Measurements from ENCODE around the gene CBX7.

CBX7 gene

GRCh38 chr22:39152511-39153219, at the start of gene CBX7:
Gene CBX7, minus strand, starts transcription at chr22:39152680. Its CDS starts 236 bp downstream, at chr22:39152444.
- DNase-seq: peak; percentile 69

DNA sequence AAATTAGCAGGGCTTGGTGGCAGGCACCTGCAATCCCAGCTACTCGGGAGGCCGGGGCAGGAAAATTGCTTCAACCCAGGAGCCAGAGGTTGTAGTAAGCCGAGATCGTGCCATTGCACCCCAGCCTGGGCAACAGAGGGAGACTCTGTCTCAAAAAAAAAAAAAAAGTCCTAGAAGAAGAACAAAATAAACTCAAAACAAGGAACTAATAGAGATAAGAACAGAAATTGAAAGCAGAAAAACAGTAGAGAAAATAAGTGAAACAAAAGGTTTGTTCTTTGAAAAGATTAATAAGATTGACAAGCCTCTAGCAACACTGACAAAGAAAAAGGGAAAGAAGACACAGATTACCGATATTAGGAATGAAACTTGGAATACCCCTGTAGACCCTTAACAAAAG, 45.1 kb upstream of the CBX7 start:
- no peak for DNase-seq

- DNase-seq: no peak
These were observed 41.6 kb upstream of the CBX7 start for GRCh38 chr22:39194098-39194497.

DNA sequence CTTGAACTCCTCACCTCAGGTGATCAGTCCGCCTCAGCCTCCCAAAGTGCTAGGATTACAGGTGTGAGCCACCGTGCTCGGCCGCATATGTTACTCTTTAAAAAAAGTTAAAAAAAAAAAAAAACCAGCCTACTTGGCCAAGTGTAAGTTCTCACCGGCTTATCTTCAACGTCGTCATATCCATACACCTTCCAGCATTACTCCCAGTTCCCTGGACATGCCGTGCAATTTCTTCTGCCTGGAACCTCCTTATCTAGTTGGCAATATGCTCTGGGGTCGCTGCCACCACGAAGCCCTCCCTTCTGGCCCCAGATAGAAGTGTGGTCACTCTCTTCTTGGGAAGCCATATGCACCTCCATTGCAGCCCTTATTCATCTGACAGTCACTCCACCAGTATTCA, 36.3 kb upstream of the CBX7 start:
- no peak for DNase-seq

GRCh38 chr22:39185601-39186012, 33.1 kb upstream of the CBX7 start:
- DNase-seq: no peak

DNA sequence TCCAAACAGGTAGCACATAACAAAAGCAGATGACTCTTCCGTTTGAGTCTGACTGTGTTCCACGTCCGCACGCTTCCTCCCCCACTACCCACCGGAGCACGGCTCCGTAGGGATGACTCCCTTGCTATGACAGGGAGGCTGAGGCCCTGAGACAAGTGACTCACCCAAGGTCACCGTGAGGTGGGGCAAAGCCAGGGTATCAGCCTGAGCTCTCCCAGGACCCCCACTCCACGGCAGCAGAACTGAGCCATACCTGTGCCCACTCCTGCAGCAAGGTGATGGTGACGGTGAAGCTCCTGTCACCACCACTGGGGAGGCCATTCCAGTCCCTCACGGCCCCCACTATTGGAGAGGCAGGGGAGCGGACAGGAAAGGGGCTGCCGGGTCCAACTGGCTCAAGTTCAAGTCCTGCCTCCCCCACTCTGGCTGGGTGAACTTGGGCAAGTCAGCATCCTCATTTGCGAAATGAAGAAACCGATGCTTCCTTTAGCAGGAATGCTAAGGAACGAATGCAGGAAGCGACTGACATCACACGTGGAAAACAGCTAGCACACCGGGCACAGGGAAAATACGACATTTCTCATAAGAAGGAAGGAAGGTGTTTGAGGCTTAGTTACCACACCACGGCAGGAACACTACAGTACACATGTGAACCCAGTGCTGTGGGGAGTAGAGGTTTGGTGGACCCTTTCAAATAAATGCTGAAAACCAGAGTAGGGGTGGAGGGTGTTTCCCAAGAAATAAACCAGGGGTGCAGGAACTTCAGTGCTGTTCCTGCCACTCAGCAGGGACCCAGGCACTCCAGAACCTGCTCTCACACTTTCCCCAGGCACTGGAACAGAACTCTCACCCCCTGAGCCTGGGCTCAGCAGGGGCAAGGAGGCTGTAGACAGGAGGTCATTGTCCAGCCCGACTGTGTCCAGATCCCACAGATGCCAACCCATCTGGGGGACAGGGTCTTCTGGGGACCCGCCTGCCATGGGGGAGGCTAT, 32.4 kb upstream of the CBX7 start:
- DNase-seq: no peak

DNA sequence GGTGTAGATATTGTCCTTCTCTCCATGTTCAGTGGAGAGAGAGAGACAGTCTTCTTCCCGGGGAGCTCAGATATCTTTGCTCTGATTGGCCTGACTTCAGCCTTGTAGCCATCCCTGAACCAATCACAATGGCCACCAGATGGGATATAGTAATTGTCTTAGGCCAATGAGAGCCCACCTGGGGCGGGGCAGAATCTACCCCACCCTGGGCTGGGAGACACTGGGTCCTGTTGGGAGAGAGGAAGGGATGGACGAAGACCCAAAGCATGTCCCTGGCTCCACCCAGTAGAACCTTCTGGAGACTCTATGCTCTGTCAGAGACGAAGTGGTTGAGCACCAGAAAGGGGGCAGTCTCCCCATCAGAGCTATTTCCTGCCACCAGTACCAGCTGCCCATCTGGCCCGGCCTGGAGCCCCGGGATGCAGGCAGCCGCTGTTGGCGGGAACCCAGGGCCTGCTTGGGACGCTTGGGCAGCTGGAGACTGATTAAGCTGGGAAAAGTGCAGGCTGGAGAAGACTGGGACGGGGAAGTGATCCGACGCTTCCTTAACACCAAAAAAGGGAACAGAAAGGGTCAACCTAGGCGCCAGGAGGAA, 31.6 kb upstream of the CBX7 start:
- DNase-seq: no peak

DNA sequence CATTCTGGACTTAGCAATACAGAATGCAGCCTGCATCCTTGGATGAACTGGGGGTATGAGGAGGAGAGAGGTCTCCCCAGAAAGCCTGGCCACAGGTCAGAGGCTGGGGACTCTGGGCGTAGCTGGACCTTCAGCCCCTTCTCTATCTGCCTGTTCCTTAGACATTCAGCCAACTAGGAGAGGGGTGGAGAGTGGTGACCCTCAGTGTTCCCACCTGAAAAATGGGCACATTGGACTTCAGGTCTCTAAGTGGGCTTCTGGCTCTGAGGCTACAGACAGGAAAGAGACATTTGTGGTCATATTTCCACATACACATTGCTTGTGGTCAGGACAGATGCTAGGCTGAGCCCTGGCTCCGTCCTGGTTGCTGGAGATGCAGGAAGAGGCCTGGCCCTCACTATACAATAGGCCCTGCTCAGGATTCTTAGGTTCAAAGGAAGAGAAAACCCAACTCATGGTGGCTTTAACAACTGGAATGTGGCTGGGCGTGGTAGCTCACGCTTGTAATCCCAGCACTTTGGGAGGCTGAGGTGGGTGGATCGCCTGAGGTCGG, 30.1 kb upstream of the CBX7 start:
- DNase-seq: no peak

- DNase-seq: no peak
These were observed 29.3 kb upstream of the CBX7 start for GRCh38 chr22:39181778-39182177.

GRCh38 chr22:39181356-39181755, 28.9 kb upstream of the CBX7 start:
- no peak for DNase-seq

- no peak for DNase-seq
These were observed 27.4 kb upstream of the CBX7 start for GRCh38 chr22:39179841-39180335.

DNA sequence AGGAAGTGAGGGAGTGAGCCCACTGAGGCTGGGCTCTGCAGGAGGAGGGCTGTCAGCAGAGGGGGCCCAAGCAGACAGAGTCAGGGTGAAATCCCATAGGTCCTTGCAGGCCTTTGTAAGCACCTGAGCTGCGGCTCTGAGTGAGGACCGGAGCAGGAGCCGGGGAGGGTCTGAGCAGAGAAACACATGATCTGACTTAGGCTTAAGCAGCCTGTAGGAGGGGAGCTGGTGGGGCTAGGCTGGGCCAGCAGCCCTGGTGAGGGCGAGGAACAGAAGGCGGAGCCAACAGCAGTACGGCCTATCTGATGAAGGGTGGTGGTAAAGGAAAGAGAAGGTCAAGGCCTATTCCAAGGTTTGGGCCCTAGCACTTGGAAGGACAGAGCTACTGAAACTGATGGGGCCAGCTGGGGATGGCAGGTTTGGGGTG, 26.9 kb upstream of the CBX7 start:
- DNase-seq: no peak

DNA sequence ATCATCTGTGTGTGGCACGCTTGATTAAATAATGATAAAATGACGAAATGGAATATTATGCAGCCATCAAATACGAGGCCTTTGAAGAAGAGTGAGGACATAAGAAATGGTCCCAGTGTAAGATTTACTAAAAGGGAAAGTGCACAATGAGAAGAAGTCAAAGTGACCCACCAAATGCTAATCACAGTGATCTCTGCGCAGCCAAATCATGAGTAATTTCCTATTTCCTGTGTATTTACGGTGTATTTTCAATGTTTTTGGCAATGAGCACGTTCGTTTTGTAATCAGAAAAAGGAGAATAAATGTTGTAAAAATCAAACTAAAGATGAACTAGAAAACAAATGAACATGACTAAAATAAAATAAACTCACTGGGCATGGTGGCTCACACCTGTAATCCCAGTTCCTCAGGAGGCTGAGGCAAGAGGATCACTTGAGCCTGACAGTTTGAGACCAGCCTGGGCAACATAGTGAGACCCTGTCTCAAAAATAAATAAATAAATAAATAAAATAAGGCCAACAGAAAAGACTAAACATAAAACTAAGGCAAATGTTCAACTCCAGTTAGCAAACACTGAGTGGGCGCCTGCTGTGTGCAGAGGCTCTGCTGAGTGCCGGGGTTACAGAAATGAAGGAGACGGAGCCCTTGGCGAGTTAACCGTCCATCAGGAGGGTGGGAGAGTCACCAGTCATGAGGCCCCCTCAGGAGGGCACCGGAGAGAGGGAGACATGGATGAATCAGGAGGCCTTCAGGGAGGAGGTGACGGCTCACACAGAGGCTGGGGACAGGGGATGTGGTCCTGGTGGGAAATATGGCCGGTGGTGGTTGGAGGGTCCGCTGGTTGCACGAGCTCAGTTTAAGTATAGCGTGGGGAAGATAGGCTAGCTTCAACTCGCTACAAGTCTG, 26.0 kb upstream of the CBX7 start:
- DNase-seq: no peak

GRCh38 chr22:39177791-39178190, 25.3 kb upstream of the CBX7 start:
- DNase-seq: no peak

- DNase-seq: no peak
These were observed 24.9 kb upstream of the CBX7 start for GRCh38 chr22:39177456-39177775.

GRCh38 chr22:39176714-39177455, 24.4 kb upstream of the CBX7 start:
- no peak for DNase-seq

DNA sequence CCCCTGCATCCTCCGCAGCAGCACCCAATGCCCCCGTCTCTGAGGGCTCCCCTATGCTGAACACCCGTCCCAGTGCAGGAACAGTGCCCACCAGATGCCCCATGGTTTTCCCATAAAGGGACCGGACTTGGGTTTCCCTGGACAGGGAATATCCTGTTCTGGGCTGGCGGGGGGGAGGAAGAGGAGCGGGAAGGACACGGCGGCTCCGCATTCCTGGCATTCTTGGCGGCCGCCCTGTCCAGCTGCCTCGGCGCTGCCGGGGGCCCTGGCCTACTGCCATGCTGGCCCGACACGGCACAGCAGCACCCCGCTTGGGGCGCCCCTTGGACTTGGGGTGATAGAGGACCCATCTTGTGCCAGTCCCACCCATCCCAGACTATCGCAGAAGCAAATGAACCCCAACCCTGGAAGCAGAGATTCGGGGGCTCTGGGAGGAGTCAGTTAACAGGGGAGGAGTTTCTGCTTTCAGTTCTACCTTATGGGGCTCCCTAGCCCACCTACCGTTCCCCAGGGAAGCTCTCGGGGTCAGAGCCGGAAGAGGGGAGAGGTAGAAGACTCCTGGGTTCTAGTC, 23.7 kb upstream of the CBX7 start:
- no peak for DNase-seq

- DNase-seq: no peak
These were observed 23.1 kb upstream of the CBX7 start for GRCh38 chr22:39175353-39176142.

- DNase-seq: no peak
These were observed 22.2 kb upstream of the CBX7 start for GRCh38 chr22:39174498-39175352.

Measured in NCI-H1092 (cell line).